ENCODE data around the gene BABAM2.

Gene BABAM2

DNA sequence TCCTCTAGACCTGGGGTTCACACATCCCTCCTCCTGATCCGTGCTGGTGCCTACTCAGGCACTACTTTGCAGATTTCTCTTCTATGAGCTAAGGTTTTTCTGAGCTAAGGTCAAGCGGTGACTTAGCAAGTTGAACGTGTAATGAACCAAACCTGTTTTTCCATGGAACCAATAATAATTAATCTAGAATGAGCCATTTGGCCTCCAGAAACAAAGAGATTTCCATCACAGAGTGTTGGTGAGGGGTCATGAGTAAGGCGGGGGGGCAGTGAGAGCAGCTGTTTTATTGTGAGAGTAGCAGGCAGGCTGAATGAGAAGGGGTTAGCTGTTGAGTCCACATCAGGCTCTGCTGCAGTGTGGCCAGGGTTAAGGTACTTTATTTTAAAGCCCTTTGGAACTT is 390.1 kb downstream of the BABAM2 start:
- Histone ChIP-seq H3K9me3 (ENCODE audit: insufficient read depth, low read length) (no peaks in the 10 kb centered on the region), H3K27me3 (ENCODE audit: low read length) (no peaks in the 10 kb centered on the region), H2AFZ (ENCODE audit: low read depth, low read length, severe bottlenecking) (no peak overlapping the region), H3F3A (ENCODE audit: insufficient read depth) (no peaks in the 10 kb centered on the region), H3K9me2 (replicated peaks; ENCODE audit: insufficient read depth, low read length) (no peaks in the 10 kb centered on the region), H3K9ac (ENCODE audit: low read length) (no peak overlapping the region), H3K36me3 (ENCODE audit: low read length) (no peaks in the 10 kb centered on the region), H4K20me1 (ENCODE audit: low read depth, low read length) (no peaks in the 10 kb centered on the region), H3K79me2 (ENCODE audit: insufficient read depth, low read length) (no peaks in the 10 kb centered on the region), H3K4me3 (ENCODE audit: insufficient read depth, low read length, poor library complexity, severe bottlenecking) (no peak overlapping the region), H3K27ac (ENCODE audit: low read depth, low read length) (no peak overlapping the region), H3K4me2 (ENCODE audit: low read depth, low read length, poor library complexity, severe bottlenecking) (no peak overlapping the region)
- TF ChIP-seq EZH2phosphoT487 (conservative IDR thresholded peaks at IDR 0.05; ENCODE audit: low read length), result no peak
- TF ChIP-seq, protein P1, sequence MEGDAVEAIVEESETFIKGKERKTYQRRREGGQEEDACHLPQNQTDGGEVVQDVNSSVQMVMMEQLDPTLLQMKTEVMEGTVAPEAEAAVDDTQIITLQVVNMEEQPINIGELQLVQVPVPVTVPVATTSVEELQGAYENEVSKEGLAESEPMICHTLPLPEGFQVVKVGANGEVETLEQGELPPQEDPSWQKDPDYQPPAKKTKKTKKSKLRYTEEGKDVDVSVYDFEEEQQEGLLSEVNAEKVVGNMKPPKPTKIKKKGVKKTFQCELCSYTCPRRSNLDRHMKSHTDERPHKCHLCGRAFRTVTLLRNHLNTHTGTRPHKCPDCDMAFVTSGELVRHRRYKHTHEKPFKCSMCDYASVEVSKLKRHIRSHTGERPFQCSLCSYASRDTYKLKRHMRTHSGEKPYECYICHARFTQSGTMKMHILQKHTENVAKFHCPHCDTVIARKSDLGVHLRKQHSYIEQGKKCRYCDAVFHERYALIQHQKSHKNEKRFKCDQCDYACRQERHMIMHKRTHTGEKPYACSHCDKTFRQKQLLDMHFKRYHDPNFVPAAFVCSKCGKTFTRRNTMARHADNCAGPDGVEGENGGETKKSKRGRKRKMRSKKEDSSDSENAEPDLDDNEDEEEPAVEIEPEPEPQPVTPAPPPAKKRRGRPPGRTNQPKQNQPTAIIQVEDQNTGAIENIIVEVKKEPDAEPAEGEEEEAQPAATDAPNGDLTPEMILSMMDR (IDR thresholded peaks at IDR 0.05; ENCODE audit: insufficient read depth, low read length, poor library complexity, severe bottlenecking), result no peak

DNA sequence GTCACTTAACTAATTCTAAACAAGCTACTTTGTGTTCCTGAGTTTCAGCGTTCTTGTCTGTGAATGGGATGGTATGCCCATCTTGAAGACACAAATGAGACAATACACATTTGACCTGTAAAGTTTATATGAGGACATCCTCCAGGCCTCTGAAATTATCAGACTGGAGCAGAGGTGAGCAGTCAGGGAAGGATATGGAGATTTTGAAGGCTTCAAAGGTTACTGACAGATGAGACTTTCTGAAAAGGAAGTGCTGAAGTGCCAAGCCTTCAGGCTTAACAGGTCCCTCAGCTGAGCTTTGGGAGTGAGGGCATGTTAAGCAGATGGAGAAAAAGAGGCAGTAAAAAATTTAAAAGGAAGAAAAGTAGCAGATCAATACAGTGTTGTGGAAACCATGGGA is 391.2 kb downstream of the BABAM2 start:
- Histone ChIP-seq H4K20me1 (ENCODE audit: low read depth, low read length) (no peaks in the 10 kb centered on the region), H3K79me2 (ENCODE audit: insufficient read depth, low read length) (no peaks in the 10 kb centered on the region)

DNA sequence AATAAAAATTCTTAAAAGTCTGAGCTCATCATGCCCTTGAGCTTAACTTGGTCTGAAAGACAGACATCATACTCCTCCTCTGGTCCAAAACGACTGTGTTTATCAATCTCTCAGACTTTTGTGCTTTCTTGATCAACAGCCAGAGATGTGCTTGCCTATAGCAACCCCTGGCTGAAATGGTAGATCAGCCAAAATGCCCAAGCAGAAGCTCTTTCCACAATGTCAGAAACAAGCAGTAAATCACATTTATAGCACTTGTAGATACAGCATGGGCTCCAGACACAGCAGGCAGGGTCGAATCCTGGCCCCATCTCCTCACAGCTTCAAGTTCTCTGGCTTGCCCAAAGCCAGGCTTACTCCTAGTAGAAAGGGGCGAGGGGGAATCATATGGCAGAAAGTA is 391.7 kb downstream of the BABAM2 start:
- Histone ChIP-seq H3K4me2 (ENCODE audit: low read depth, low read length, poor library complexity, severe bottlenecking) (no peak overlapping the region), H3K9me3 (ENCODE audit: insufficient read depth, low read length) (no peaks in the 10 kb centered on the region), H3F3A (ENCODE audit: insufficient read depth) (no peaks in the 10 kb centered on the region), H3K4me3 (ENCODE audit: insufficient read depth, low read length, poor library complexity, severe bottlenecking) (no peak overlapping the region), H4K20me1 (ENCODE audit: low read depth, low read length) (no peaks in the 10 kb centered on the region), H3K36me3 (ENCODE audit: low read length) (no peaks in the 10 kb centered on the region), H3K9ac (ENCODE audit: low read length) (no peak overlapping the region), H2AFZ (ENCODE audit: low read depth, low read length, severe bottlenecking) (no peak overlapping the region), H3K79me2 (ENCODE audit: insufficient read depth, low read length) (no peaks in the 10 kb centered on the region), H3K9me2 (replicated peaks; ENCODE audit: insufficient read depth, low read length) (no peaks in the 10 kb centered on the region), H3K27me3 (ENCODE audit: low read length) (no peaks in the 10 kb centered on the region), H3K27ac (ENCODE audit: low read depth, low read length) (no peak overlapping the region)
- TF ChIP-seq, protein P1 (IDR thresholded peaks at IDR 0.05; ENCODE audit: insufficient read depth, low read length, poor library complexity, severe bottlenecking), result no peak
- TF ChIP-seq EZH2phosphoT487 (conservative IDR thresholded peaks at IDR 0.05; ENCODE audit: low read length), result no peak

More for the DNA sequence above, 391.2 kb downstream of the BABAM2 start:
- no peaks in the 10 kb centered on the region for H3K9me2 ChIP-seq (replicated peaks; ENCODE audit: insufficient read depth, low read length)
- H3K4me3 ChIP-seq (ENCODE audit: insufficient read depth, low read length, poor library complexity, severe bottlenecking), result no peak overlapping the region
- H3K9me3 ChIP-seq (ENCODE audit: insufficient read depth, low read length), result no peaks in the 10 kb centered on the region
- TF ChIP-seq EZH2phosphoT487 (conservative IDR thresholded peaks at IDR 0.05; ENCODE audit: low read length), result no peak
- TF ChIP-seq, protein P1 (IDR thresholded peaks at IDR 0.05; ENCODE audit: insufficient read depth, low read length, poor library complexity, severe bottlenecking), result no peak
- no peak overlapping the region for H2AFZ ChIP-seq (ENCODE audit: low read depth, low read length, severe bottlenecking)
- no peaks in the 10 kb centered on the region for H3K27me3 ChIP-seq (ENCODE audit: low read length)
- H3K9ac ChIP-seq (ENCODE audit: low read length), result no peak overlapping the region
- no peak overlapping the region for H3K4me2 ChIP-seq (ENCODE audit: low read depth, low read length, poor library complexity, severe bottlenecking)
- H3K27ac ChIP-seq (ENCODE audit: low read depth, low read length), result no peak overlapping the region
- no peaks in the 10 kb centered on the region for H3K36me3 ChIP-seq (ENCODE audit: low read length)
- no peaks in the 10 kb centered on the region for H3F3A ChIP-seq (ENCODE audit: insufficient read depth)

All from SU-DHL-6 (cell line).